Neural cell (in vitro differentiated cells): ENCODE measurements around the gene KIF2A. TPM values are rescaled to one million over a fixed set of nuclear protein-coding genes. Genes with fewer than 3 reads are reported as not detected.

Experiments
- H2AFZ ChIP-seq: fragments of 200-600, 300-800 bp; sonication (generic), shearing (Covaris generic); 2 replicates; pipeline ENCODE4 v1.6.0; 2014; ENCODE audit warnings: low read depth, mild to moderate bottlenecking, antibody characterized with exemption, low read length, moderate library complexity
- H3F3A ChIP-seq: fragments of 200-600 bp; shearing (Covaris generic); 2 replicates; pipeline ENCODE4 v1.6.1; 2016; ENCODE audit warnings: mild to moderate bottlenecking, moderate library complexity, mixed read lengths, antibody characterized with exemption, low read length; ENCODE audit not compliant: insufficient read depth, poor library complexity, severe bottlenecking
- H3K27ac ChIP-seq: fragments of 200-600, 300-800 bp; sonication (generic), shearing (Covaris generic); 2 replicates; pipeline ENCODE4 v1.5.1; 2014; ENCODE audit warnings: mild to moderate bottlenecking, low read length, moderate library complexity
- H3K27me3 ChIP-seq: fragments of 300-800, 200-600 bp; sonication (generic), shearing (Covaris generic); 2 replicates; pipeline ENCODE4 v1.6.0; 2014; ENCODE audit warnings: mild to moderate bottlenecking, low read depth, low read length, moderate library complexity; ENCODE audit not compliant: insufficient read depth
- H3K36me3 ChIP-seq: fragments of 300-800, 200-600 bp; sonication (generic), shearing (Covaris generic); 2 replicates; pipeline ENCODE4 v1.5.1; 2014; ENCODE audit warnings: mild to moderate bottlenecking, antibody characterized with exemption, low read length, moderate library complexity; ENCODE audit not compliant: insufficient read depth
- H3K4me2 ChIP-seq: fragments of 300-800, 200-600 bp; sonication (generic), shearing (Covaris generic); 2 replicates; pipeline ENCODE4 v1.6.0; 2014; ENCODE audit warnings: mild to moderate bottlenecking, low read length
- H3K4me3 ChIP-seq: fragments of 300-800, 200-600 bp; sonication (generic), shearing (Covaris generic); 2 replicates; pipeline ENCODE4 v1.5.1; 2014; ENCODE audit warnings: mild to moderate bottlenecking, low read length, moderate library complexity
- H3K79me2 ChIP-seq: fragments of 200-600 bp; shearing (Covaris generic); replicated peaks from 2 replicates; pipeline ENCODE4 v1.6.0; 2014; ENCODE audit warnings: mild to moderate bottlenecking, low read length, moderate library complexity; ENCODE audit not compliant: insufficient read depth
- H3K9ac ChIP-seq: fragments of 300-800, 200-600 bp; sonication (generic), shearing (Covaris generic); 2 replicates; pipeline ENCODE4 v1.6.1; 2016; ENCODE audit warnings: mild to moderate bottlenecking, low read length, mixed read lengths
- H3K9me2 ChIP-seq: fragments of 200-600 bp; shearing (Covaris generic); 2 replicates; pipeline ENCODE4 v1.6.1; 2016; ENCODE audit warnings: mild to moderate bottlenecking, low read length, mixed read lengths; ENCODE audit not compliant: insufficient read depth
- H3K9me3 ChIP-seq: fragments of 200-600, 300-800 bp; sonication (generic), shearing (Covaris generic); 2 replicates; pipeline ENCODE4 v1.6.1; 2016; ENCODE audit warnings: mild to moderate bottlenecking, mixed run types, low read length, moderate library complexity, mixed read lengths
- H4K20me1 ChIP-seq: fragments of 200-600 bp; shearing (Covaris generic); 2 replicates; pipeline ENCODE4 v1.6.1; 2016; ENCODE audit warnings: mild to moderate bottlenecking, mixed run types; ENCODE audit not compliant: insufficient read depth
- EP300 ChIP-seq: fragments of 450-650 bp; conservative IDR thresholded peaks from 2 replicates; pipeline ENCODE4 v1.6.1; 2014; ENCODE audit warnings: antibody characterized with exemption, mild to moderate bottlenecking, moderate library complexity; ENCODE audit not compliant: poor library complexity, severe bottlenecking
- EZH2 ChIP-seq: fragments of 200-600, 300-800 bp; shearing (Covaris generic), sonication (generic); IDR thresholded peaks from 2 replicates; pipeline ENCODE4 v1.6.1; 2014; ENCODE audit warnings: antibody characterized with exemption, low read length, borderline replicate concordance, mild to moderate bottlenecking; ENCODE audit not compliant: insufficient read depth, poor library complexity, severe bottlenecking
- MXI1 ChIP-seq: fragments of 450-650 bp; conservative IDR thresholded peaks from 2 replicates; pipeline ENCODE4 v1.6.1; 2014; ENCODE audit warnings: antibody characterized with exemption, mild to moderate bottlenecking; ENCODE audit not compliant: poor library complexity, severe bottlenecking
- POLR2AphosphoS5 ChIP-seq: IDR thresholded peaks from 2 replicates; pipeline ENCODE4 v1.6.1; 2012
- RAD21 ChIP-seq: fragments of 450-650 bp; conservative IDR thresholded peaks from 2 replicates; pipeline ENCODE4 v1.6.1; 2014; ENCODE audit warnings: antibody characterized with exemption, mild to moderate bottlenecking, moderate library complexity
- REST ChIP-seq: IDR thresholded peaks from 2 replicates; pipeline ENCODE4 v1.6.1; 2012; ENCODE audit warnings: borderline replicate concordance
- SMC3 ChIP-seq: fragments of 450-650 bp; conservative IDR thresholded peaks from 2 replicates; pipeline ENCODE4 v1.6.1; 2014; ENCODE audit warnings: antibody characterized with exemption, mild to moderate bottlenecking, moderate library complexity; ENCODE audit not compliant: poor library complexity
- TAF1 ChIP-seq: IDR thresholded peaks from 2 replicates; pipeline ENCODE4 v1.6.1; 2012; ENCODE audit warnings: low read depth
- polyA plus RNA-seq: library from polyadenylated mRNA; depleted of rRNA; stranded (reverse); fragments of >200 nt; gene quantifications from 2 replicates; pipeline ENCODE4 v1.2.3, GENCODE V29; 2014

KIF2A gene
- polyA plus RNA-seq, 1 donor from 2014 or later: 68.4 TPM

- Histone ChIP-seq H3K4me3 (no peak overlapping the region), H3K9me3 (no peaks in the 10 kb centered on the region), H3K27me3 (no peaks in the 10 kb centered on the region), H3K27ac (no peak overlapping the region), H2AFZ (no peak overlapping the region), H3K4me2 (no peak overlapping the region), H3F3A (no peaks in the 10 kb centered on the region), H3K9me2 (no peaks in the 10 kb centered on the region), H3K36me3 (no peaks in the 10 kb centered on the region), H3K9ac (no peak overlapping the region), H3K79me2 (peaks cover 42% of the 10 kb centered on the region), H4K20me1 (no peaks in the 10 kb centered on the region)
- TF ChIP-seq EP300 (no peak), MXI1 (no peak), REST (no peak), EZH2 (no peak), POLR2AphosphoS5 (no peak), RAD21 (no peak), TAF1 (no peak)
Observed at GRCh38 chr5:62340979-62341378, 35.0 kb downstream of the KIF2A start.

GRCh38 chr5:62341783-62342475 lies 35.9 kb downstream of the KIF2A start:
- TF ChIP-seq SMC3 (no peak), POLR2AphosphoS5 (no peak), EZH2 (no peak), REST (no peak), RAD21 (no peak)
- Histone ChIP-seq H3K4me3 (no peak overlapping the region), H3F3A (no peaks in the 10 kb centered on the region), H4K20me1 (no peaks in the 10 kb centered on the region), H3K9me3 (no peaks in the 10 kb centered on the region), H2AFZ (no peak overlapping the region), H3K27ac (no peak overlapping the region), H3K79me2 (peaks cover 41% of the 10 kb centered on the region), H3K4me2 (no peak overlapping the region), H3K9ac (no peak overlapping the region), H3K9me2 (no peaks in the 10 kb centered on the region), H3K27me3 (no peaks in the 10 kb centered on the region), H3K36me3 (no peaks in the 10 kb centered on the region)
